H1 (cell line): ENCODE results near the gene TBX4. TPM values are rescaled to one million over a fixed set of nuclear protein-coding genes. Genes with fewer than 3 reads are reported as not detected.
A peak's percentile ranks its signal among the peaks of the same experiment; 100 is the strongest.

ENCODE experiments used
- CTCF ChIA-PET: fragments of 300-600 bp; sonication (Branson Sonifier 250); formaldehyde crosslinking; loops from one replicate; lab custom pipeline; 2021; ENCODE audit not compliant: partially characterized antibody; lab: Charles Lee
- POLR2A ChIA-PET: fragments of 300-600 bp; sonication (Branson Sonifier 250); formaldehyde crosslinking; loops from one replicate; lab custom pipeline; 2021; ENCODE audit warnings: inconsistent platforms; ENCODE audit not compliant: partially characterized antibody; lab: Charles Lee
- DNase-seq, 2 experiments: peaks; one replicate each; pipeline versions ENCODE4 v3.0.0 to v3.0.0-alpha.2; 2010 to 2022; ENCODE audit warnings: low spot score in 2 of 2, low read depth in 1 of 2, mixed read lengths in 1 of 2
- FAIRE-seq: peaks from 2 replicates; lab custom pipeline; 2011; peaks lifted over from hg19 to GRCh38; lab: Jason Lieb, UNC
- H2AFZ ChIP-seq: 2 replicates; pipeline ENCODE4 v1.8.1; 2012; ENCODE audit warnings: low read length, inconsistent platforms
- H2AK5ac ChIP-seq: 2 replicates; pipeline ENCODE4 v1.6.1; 2013; ENCODE audit warnings: low read depth, low read length
- H2BK120ac ChIP-seq: replicated peaks from 2 replicates; pipeline ENCODE3; 2013; ENCODE audit warnings: low read depth, low read length, inconsistent platforms
- H2BK12ac ChIP-seq: 2 replicates; pipeline ENCODE4 v1.6.1; 2013; ENCODE audit warnings: low read depth, low read length
- H2BK15ac ChIP-seq: 2 replicates; pipeline ENCODE4 v1.6.1; 2013; ENCODE audit warnings: low read length
- H2BK20ac ChIP-seq: 2 replicates; pipeline ENCODE4 v1.6.1; 2013; ENCODE audit warnings: low read length
- H2BK5ac ChIP-seq: 2 replicates; pipeline ENCODE4 v1.6.1; 2013; ENCODE audit warnings: low read depth, low read length
- H3K14ac ChIP-seq: 2 replicates; pipeline ENCODE4 v1.6.1; 2013; ENCODE audit warnings: inconsistent platforms; ENCODE audit not compliant: insufficient read length
- H3K18ac ChIP-seq: 2 replicates; pipeline ENCODE4 v1.6.1; 2013; ENCODE audit warnings: low read length; ENCODE audit errors: extremely low read depth
- H3K23ac ChIP-seq: 2 replicates; pipeline ENCODE4 v1.6.1; 2013; ENCODE audit warnings: inconsistent platforms; ENCODE audit not compliant: insufficient read length
- H3K23me2 ChIP-seq: 2 replicates; pipeline ENCODE4 v1.6.1; 2013; ENCODE audit warnings: low read depth, low read length
- H3K27ac ChIP-seq: 2 replicates; pipeline ENCODE4 v1.6.1; 2011; ENCODE audit warnings: low read depth, low read length, inconsistent platforms
- H3K27me3 ChIP-seq, 4 experiments: replicated peaks in 1 of 4; 1 replicate in 1 of 4; 2 replicates in 3 of 4; pipeline versions ENCODE4 v1.6.1 to v1.8.1; 2011 to 2013; ENCODE audit warnings: low read length in 3 of 4, mild to moderate bottlenecking in 3 of 4, inconsistent platforms in 2 of 4, mixed read lengths in 2 of 4, moderate library complexity in 1 of 4; ENCODE audit not compliant: control insufficient read depth in 3 of 4, insufficient read depth in 3 of 4; ENCODE audit errors: extremely low read depth in 1 of 4
- H3K36me3 ChIP-seq, 4 experiments: 2 replicates each; pipeline versions ENCODE4 v1.6.1 to v1.8.1; 2011 to 2013; ENCODE audit warnings: mild to moderate bottlenecking in 4 of 4, low read length in 3 of 4, moderate library complexity in 2 of 4, control low read depth in 1 of 4, inconsistent platforms in 1 of 4; ENCODE audit not compliant: insufficient read depth in 4 of 4, control insufficient read depth in 2 of 4
- H3K4ac ChIP-seq: replicated peaks from 2 replicates; pipeline ENCODE3; 2013; ENCODE audit warnings: low read length, low read depth, mixed read lengths, inconsistent platforms; ENCODE audit not compliant: insufficient read length
- H3K4me1 ChIP-seq, 4 experiments: replicated peaks in 1 of 4; 1 replicate in 1 of 4; 2 replicates in 3 of 4; pipeline versions ENCODE4 v1.6.1 to v1.8.1; 2011 to 2013; ENCODE audit warnings: low read length in 3 of 4, inconsistent platforms in 2 of 4, mixed read lengths in 1 of 4; ENCODE audit not compliant: insufficient read depth in 4 of 4, control insufficient read depth in 3 of 4
- H3K4me2 ChIP-seq, 2 experiments: 2 replicates each; pipeline versions ENCODE4 v1.6.1 to v1.8.1; 2011 to 2013; ENCODE audit warnings: low read depth in 2 of 2, low read length in 2 of 2, control low read depth in 1 of 2, inconsistent platforms in 1 of 2, mild to moderate bottlenecking in 1 of 2; ENCODE audit not compliant: insufficient read depth in 1 of 2
- H3K4me3 ChIP-seq, 4 experiments: fragments of 200-600, 300-600 bp in 1 of 4; sonication (generic), shearing (Covaris generic), sonication (Bioruptor Twin) in 1 of 4; 2 replicates each; pipeline versions ENCODE4 v1.5.1 to v1.8.1; 2011 to 2016; ENCODE audit warnings: low read length in 4 of 4, low read depth in 3 of 4, control low read depth in 2 of 4, inconsistent platforms in 2 of 4, mild to moderate bottlenecking in 2 of 4, mixed read lengths in 1 of 4, moderate library complexity in 1 of 4; ENCODE audit not compliant: insufficient read depth in 2 of 4; ENCODE audit errors: extremely low read depth in 1 of 4
- H3K56ac ChIP-seq: replicated peaks from 2 replicates; pipeline ENCODE3; 2013; ENCODE audit warnings: low read depth, mild to moderate bottlenecking, mixed read lengths, low read length, inconsistent platforms; ENCODE audit not compliant: insufficient read length
- H3K79me1 ChIP-seq: 2 replicates; pipeline ENCODE4 v1.6.1; 2013; ENCODE audit warnings: low read depth, low read length, control low read depth
- H3K79me2 ChIP-seq, 2 experiments: 2 replicates each; pipeline versions ENCODE4 v1.6.1 to v1.8.1; 2012 to 2013; ENCODE audit warnings: low read length in 2 of 2, mild to moderate bottlenecking in 2 of 2, inconsistent platforms in 1 of 2; ENCODE audit not compliant: insufficient read depth in 2 of 2, control insufficient read depth in 1 of 2
- H3K9ac ChIP-seq, 4 experiments: replicated peaks in 1 of 4; 1 replicate in 1 of 4; 2 replicates in 3 of 4; pipeline versions ENCODE4 v1.6.1 to v1.8.1; 2011 to 2013; ENCODE audit warnings: low read depth in 3 of 4, low read length in 3 of 4, control low read depth in 2 of 4, mild to moderate bottlenecking in 2 of 4, moderate library complexity in 2 of 4, inconsistent platforms in 1 of 4; ENCODE audit errors: extremely low read depth in 1 of 4
- H3K9me3 ChIP-seq, 2 experiments: 2 replicates each; pipeline versions ENCODE4 v1.6.1 to v1.8.1; 2012 to 2013; ENCODE audit warnings: mild to moderate bottlenecking in 2 of 2, moderate library complexity in 2 of 2, control low read depth in 1 of 2, inconsistent platforms in 1 of 2, low read depth in 1 of 2, low read length in 1 of 2, mixed read lengths in 1 of 2; ENCODE audit not compliant: insufficient read depth in 2 of 2
- H4K20me1 ChIP-seq, 2 experiments: replicated peaks in 1 of 2; 2 replicates each; pipeline versions ENCODE3 to v1.8.1; 2011 to 2013; ENCODE audit warnings: inconsistent platforms in 2 of 2, low read length in 2 of 2, mild to moderate bottlenecking in 1 of 2; ENCODE audit not compliant: insufficient read depth in 2 of 2, control insufficient read depth in 1 of 2
- H4K5ac ChIP-seq: 2 replicates; pipeline ENCODE4 v1.6.1; 2013; ENCODE audit warnings: low read length, low read depth, mixed read lengths, inconsistent platforms; ENCODE audit not compliant: insufficient read length
- H4K8ac ChIP-seq: 2 replicates; pipeline ENCODE4 v1.8.0; 2013; ENCODE audit warnings: mild to moderate bottlenecking, moderate library complexity, low read length, inconsistent platforms; ENCODE audit not compliant: insufficient read depth; ENCODE audit errors: extremely low read depth
- H4K91ac ChIP-seq: replicated peaks from 2 replicates; pipeline ENCODE3; 2013; ENCODE audit warnings: low read length, mixed read lengths, inconsistent platforms; ENCODE audit not compliant: insufficient read length
- CBX5 ChIP-seq: fragments of 300-800, 300-1000 bp; sonication (generic); IDR thresholded peaks from 2 replicates; pipeline ENCODE4 v1.7.1; 2016; ENCODE audit warnings: antibody characterized with exemption, low read length, low read depth
- CEBPB ChIP-seq: IDR thresholded peaks from 2 replicates; pipeline ENCODE4 v1.6.1; 2012; ENCODE audit warnings: low read depth, low read length
- CHD2 ChIP-seq: IDR thresholded peaks from 2 replicates; pipeline ENCODE4 v1.6.1; 2012; ENCODE audit warnings: low read length, improper control_type of control experiment
- CTCF ChIP-seq, 3 experiments: IDR thresholded peaks; 1 replicate in 2 of 3; 2 replicates in 1 of 3; pipeline versions ENCODE4 v1.5.1 to v1.6.1; 2011; ENCODE audit warnings: low read length in 3 of 3, mild to moderate bottlenecking in 3 of 3, inconsistent platforms in 2 of 3, low read depth in 1 of 3, moderate library complexity in 1 of 3; ENCODE audit not compliant: insufficient read depth in 1 of 3; ENCODE audit errors: control extremely low read depth in 1 of 3
- EGR1 ChIP-seq: IDR thresholded peaks from 2 replicates; pipeline ENCODE4 v1.6.1; 2011; ENCODE audit warnings: low read depth, low read length, borderline replicate concordance
- FOSL1 ChIP-seq: IDR thresholded peaks from 2 replicates; pipeline ENCODE4 v1.6.1; 2011; ENCODE audit warnings: mild to moderate bottlenecking, low read depth, low read length, moderate library complexity; ENCODE audit not compliant: insufficient read depth
- KDM5A ChIP-seq: fragments of 200-600 bp; IDR thresholded peaks from 2 replicates; pipeline ENCODE4 v1.7.1; 2012; ENCODE audit warnings: mild to moderate bottlenecking, low read length, inconsistent platforms, mixed read lengths
- SIN3A ChIP-seq, 2 experiments: IDR thresholded peaks in 1 of 2; conservative IDR thresholded peaks in 1 of 2; 2 replicates each; pipeline ENCODE4 v1.6.1; 2011 to 2012; ENCODE audit warnings: low read length in 2 of 2, improper control_type of control experiment in 1 of 2, low read depth in 1 of 2, mild to moderate bottlenecking in 1 of 2
- TCF12 ChIP-seq: IDR thresholded peaks from 2 replicates; pipeline ENCODE4 v1.6.1; 2011; ENCODE audit warnings: low read depth, mild to moderate bottlenecking, low read length
- WGBS, 2 experiments: shearing (Covaris generic) in 1 of 2; methylation state at CpG; one replicate each; pipeline versions ENCODE4 v1.1.6 to v1.1.7; 2013 to 2015; ENCODE audit warnings: low lambda C conversion rate in 2 of 2, mixed read lengths in 2 of 2, inconsistent platforms in 1 of 2, low coverage in 1 of 2, missing lambda C conversion rate in 1 of 2; ENCODE audit not compliant: insufficient replicate concordance in 2 of 2, insufficient coverage in 1 of 2, insufficient read length in 1 of 2; ENCODE audit errors: extremely low coverage in 1 of 2, missing lambda C conversion rate in 1 of 2; 5-methylcytosine and 5-hydroxymethylcytosine counted together
- polyA plus RNA-seq, 7 experiments: library from polyadenylated mRNA; depleted of rRNA in 3 of 7; stranded (reverse) in 5 of 7; unstranded in 2 of 7; fragments of >200 nt in 5 of 7; fragments of 200-250 nt in 2 of 7; gene quantifications; 1 replicate in 5 of 7; 2 replicates in 1 of 7; 4 replicates in 1 of 7; pipeline versions ENCODE4 v1.2.1 to v1.2.3, GENCODE V29; 2011 to 2013; ENCODE audit warnings: missing spikeins in 2 of 7, mixed read lengths in 2 of 7
- total RNA-seq: library from RNA; stranded (reverse); fragmentation: NEBNext Ultra II Directional; extraction: Animal tissue kit (Norgen Biotek cat#: 25700); gene quantifications from 2 replicates; pipeline ENCODE4 v1.2.1, GENCODE V29; 2021

TBX4 gene
- total and polyA plus RNA-seq, 2 of the 8 experiments (the other 6 are each of a cell fraction or from before 2014, with no cell fraction given) = 0.02 TPM; not detected in 1

GRCh38 chr17:61420052-61420451 is 32.2 kb upstream of the TBX4 start:
- H3K4me1 ChIP-seq = peaks cover 0 to 4% (median 0%) of the 10 kb centered on the region in 4 experiments; a peak in 2 of 7 replicates
- peaks cover 0 to 22% (median 18%) of the 10 kb centered on the region in 4 experiments; a peak in 6 of 7 replicates for H3K27me3 ChIP-seq
- no peak overlapping the region for H3K4me3 ChIP-seq
- H2BK120ac ChIP-seq = no peak overlapping the region
- H4K5ac ChIP-seq = no peak overlapping the region
- H3K36me3 ChIP-seq = no peaks in the 10 kb centered on the region
- no peaks in the 10 kb centered on the region for H3K79me1 ChIP-seq
- H3K14ac ChIP-seq = no peak overlapping the region
- FAIRE-seq (no peak), DNase-seq (peak in 1 of 2 experiments; percentile 30)
- no peaks in the 10 kb centered on the region for H4K20me1 ChIP-seq
- no peak overlapping the region for H3K27ac ChIP-seq
- no peak overlapping the region for H2BK15ac ChIP-seq
- POLR2A ChIA-PET = no interaction called here
- H2BK20ac ChIP-seq = no peak overlapping the region
- H3K23me2 ChIP-seq = peaks cover 2% of the 10 kb centered on the region; the same call in 1 of the 2 replicates
- no peak overlapping the region for H2BK5ac ChIP-seq
- H2AFZ ChIP-seq = no peak overlapping the region
- H4K8ac ChIP-seq = no peak overlapping the region
- no peak overlapping the region for H3K18ac ChIP-seq
- no peaks in the 10 kb centered on the region for H3K79me2 ChIP-seq
- 0 out of 2 replicates have a peak overlapping the region, but pooled peaks have one; percentile 28 for H2BK12ac ChIP-seq
- H2AK5ac ChIP-seq = no peak overlapping the region
- H3K4me2 ChIP-seq = no peak overlapping the region
- CTCF ChIA-PET = interaction anchor here (0.6 to 2.1 kb wide), 12 partner anchors 10 to 742 kb away, joined by 3 to 10 read pairs (median 4); no protein-coding TSS in a partner anchor
- no peak overlapping the region for H4K91ac ChIP-seq
- WGBS, 2 experiments = 83% methylated on average over 3 of the region's 4 CpGs; no CpG with 5 or more reads in 1 of the 2 experiments
- no peak overlapping the region for H3K4ac ChIP-seq
- H3K9me3 ChIP-seq = no peaks in the 10 kb centered on the region
- H3K9ac ChIP-seq = no peak overlapping the region
- H3K23ac ChIP-seq = no peak overlapping the region
- no peak overlapping the region for H3K56ac ChIP-seq
- TF ChIP-seq CTCF (IDR thresholded peaks at IDR 0.05; ENCODE audit: control extremely low read depth in 1 of 3, insufficient read depth in 1 of 3, low read depth in 1 of 3, low read length in 3 of 3) (no peak), CHD2 (no peak), EGR1 (no peak), FOSL1 (no peak), TCF12 (no peak), CBX5 (no peak), SIN3A (conservative IDR thresholded peaks at IDR 0.05 in 1 of 2, IDR thresholded peaks at IDR 0.05 in 1 of 2; ENCODE audit: low read depth in 1 of 2, low read length in 2 of 2) (no peak), CEBPB (no peak), KDM5A (no peak)
